Lower lobe of right lung (tissue), 2 donors: ENCODE measurements around the gene SESTD1. TPM values are rescaled to one million over a fixed set of nuclear protein-coding genes. Genes with fewer than 3 reads are reported as not detected.

ENCODE experiments used
- ATAC-seq, 2 donors: fragments of 200-7000 bp; cut with Tn5 transposase; one replicate each; pipeline ENCODE4 v1.9.1; 2020 to 2022; ENCODE audit warnings: mild to moderate bottlenecking in 2 of 2, moderate library complexity in 2 of 2
- DNase-seq: peaks from one replicate; pipeline ENCODE4 v3.0.0-alpha.2; 2020
- H3K27ac ChIP-seq: fragments of 200-600 bp; one replicate; pipeline ENCODE4 v1.8.0; 2022
- H3K27me3 ChIP-seq: fragments of 200-600 bp; one replicate; pipeline ENCODE4 v1.8.0; 2022; ENCODE audit warnings: low read depth
- H3K36me3 ChIP-seq: fragments of 200-600 bp; one replicate; pipeline ENCODE4 v1.8.0; 2022; ENCODE audit warnings: mild to moderate bottlenecking
- H3K4me1 ChIP-seq: fragments of 200-600 bp; one replicate; pipeline ENCODE4 v1.8.0; 2022
- H3K4me3 ChIP-seq: fragments of 200-600 bp; one replicate; pipeline ENCODE4 v1.8.0; 2022; ENCODE audit warnings: mild to moderate bottlenecking
- H3K9me3 ChIP-seq: fragments of 200-600 bp; one replicate; pipeline ENCODE4 v1.8.0; 2022
- intact Hi-C: fragments of 100-400 bp; cut with DNase I; formaldehyde crosslinking; loops from one replicate; pipeline ENCODE4 v1.11.0; 2022
- total RNA-seq: library from RNA; stranded (reverse); fragmentation: NEBNext Ultra II Directional; extraction: Animal tissue kit (Norgen Biotek cat#: 25700); gene quantifications from one replicate; pipeline ENCODE4 v1.2.1, GENCODE V29; 2021
- TF ChIP-seq, protein P1 (sequence below): fragments of 200-600 bp; IDR thresholded peaks from one replicate; pipeline ENCODE4 v1.8.0; 2022; ENCODE audit warnings: antibody characterized with exemption, mild to moderate bottlenecking
- donor health status: DM: no; HTN: yes; CAD: no; lungs with severe emphysema.

Gene SESTD1
- total RNA-seq, 1 donor from 2014 or later, result 107 TPM

DNA sequence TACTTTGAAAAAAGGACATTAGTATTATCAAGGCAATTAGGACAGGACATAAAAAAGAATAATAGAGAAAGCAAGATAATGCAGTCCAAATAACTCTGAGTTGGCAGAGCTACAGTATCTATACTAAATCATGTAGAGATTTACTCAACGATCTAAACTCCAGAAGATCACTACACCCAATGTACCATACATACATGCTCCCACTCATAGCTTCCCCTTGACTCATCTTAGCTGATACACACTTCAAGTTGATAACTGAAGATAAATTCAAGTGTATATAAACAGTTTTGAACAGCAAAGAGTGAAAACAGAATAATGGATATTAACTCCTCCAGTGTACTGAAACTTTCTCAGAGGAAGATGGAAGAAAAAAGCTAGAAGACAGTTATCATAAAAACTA lies 78.5 kb downstream of the SESTD1 start:
- ATAC-seq (peak in 1 of 2 donors; percentile 28), DNase-seq (no peak)
- Histone ChIP-seq H3K4me1 (peaks cover 4% of the 10 kb centered on the region), H3K27ac (no peak overlapping the region), H3K27me3 (no peaks in the 10 kb centered on the region), H3K4me3 (no peak overlapping the region), H3K36me3 (peaks cover 3% of the 10 kb centered on the region), H3K9me3 (peaks cover 6% of the 10 kb centered on the region)
- TF ChIP-seq, protein P1, sequence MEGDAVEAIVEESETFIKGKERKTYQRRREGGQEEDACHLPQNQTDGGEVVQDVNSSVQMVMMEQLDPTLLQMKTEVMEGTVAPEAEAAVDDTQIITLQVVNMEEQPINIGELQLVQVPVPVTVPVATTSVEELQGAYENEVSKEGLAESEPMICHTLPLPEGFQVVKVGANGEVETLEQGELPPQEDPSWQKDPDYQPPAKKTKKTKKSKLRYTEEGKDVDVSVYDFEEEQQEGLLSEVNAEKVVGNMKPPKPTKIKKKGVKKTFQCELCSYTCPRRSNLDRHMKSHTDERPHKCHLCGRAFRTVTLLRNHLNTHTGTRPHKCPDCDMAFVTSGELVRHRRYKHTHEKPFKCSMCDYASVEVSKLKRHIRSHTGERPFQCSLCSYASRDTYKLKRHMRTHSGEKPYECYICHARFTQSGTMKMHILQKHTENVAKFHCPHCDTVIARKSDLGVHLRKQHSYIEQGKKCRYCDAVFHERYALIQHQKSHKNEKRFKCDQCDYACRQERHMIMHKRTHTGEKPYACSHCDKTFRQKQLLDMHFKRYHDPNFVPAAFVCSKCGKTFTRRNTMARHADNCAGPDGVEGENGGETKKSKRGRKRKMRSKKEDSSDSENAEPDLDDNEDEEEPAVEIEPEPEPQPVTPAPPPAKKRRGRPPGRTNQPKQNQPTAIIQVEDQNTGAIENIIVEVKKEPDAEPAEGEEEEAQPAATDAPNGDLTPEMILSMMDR, result no peak
- intact Hi-C loops, result no loop called here

DNA sequence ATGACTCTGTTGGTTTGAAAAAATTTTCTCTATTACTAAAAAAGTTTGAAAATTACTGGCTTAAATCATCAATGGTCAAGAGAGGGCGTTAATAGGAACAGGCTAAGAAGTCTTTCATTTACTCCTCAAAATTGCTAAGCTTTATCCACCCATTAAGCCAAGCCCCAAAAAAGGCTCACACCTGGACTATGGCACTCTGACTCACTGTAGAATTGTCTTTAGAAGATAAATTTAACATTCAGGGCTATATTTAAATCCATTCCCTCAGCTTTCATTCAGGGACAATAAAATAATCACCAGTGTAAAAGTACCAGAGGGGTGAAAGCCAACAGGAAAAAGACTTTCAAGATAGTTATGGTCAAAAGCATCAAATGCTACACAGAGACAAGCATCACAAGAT lies 80.0 kb downstream of the SESTD1 start:
- no peak overlapping the region for H3K4me3 ChIP-seq
- intact Hi-C loops, result no loop called here
- peaks cover 9% of the 10 kb centered on the region for H3K36me3 ChIP-seq
- H3K9me3 ChIP-seq, result peaks cover 6% of the 10 kb centered on the region
- H3K27ac ChIP-seq, result no peak overlapping the region
- no peak for ATAC-seq
- TF ChIP-seq, protein P1, result no peak
- H3K27me3 ChIP-seq, result no peaks in the 10 kb centered on the region
- H3K4me1 ChIP-seq, result peaks cover 4% of the 10 kb centered on the region
- no peak for DNase-seq

DNA sequence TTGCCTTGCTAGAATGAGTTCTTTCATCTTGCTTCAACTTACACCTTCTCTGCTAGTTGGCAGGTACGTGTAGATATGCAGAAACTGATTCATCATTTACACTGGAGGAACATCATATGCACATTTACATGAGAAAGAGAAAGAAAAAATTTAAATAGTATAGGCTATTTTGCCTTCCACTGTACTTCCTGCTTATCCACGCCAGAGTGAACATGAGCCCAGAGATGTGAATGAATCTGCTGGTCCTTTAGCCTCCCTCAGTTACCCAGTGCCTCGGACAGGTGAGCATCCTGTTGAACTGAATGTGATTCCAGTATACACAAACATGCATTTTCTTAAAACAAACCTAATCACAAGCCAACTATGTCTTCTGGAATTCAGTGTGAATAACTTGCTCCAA lies 83.6 kb downstream of the SESTD1 start:
- Histone ChIP-seq H3K27ac (no peak overlapping the region), H3K36me3 (peaks cover 14% of the 10 kb centered on the region), H3K4me3 (no peak overlapping the region), H3K4me1 (peaks cover 4% of the 10 kb centered on the region), H3K27me3 (no peaks in the 10 kb centered on the region), H3K9me3 (no peaks in the 10 kb centered on the region)
- DNase-seq (no peak), ATAC-seq (no peak)
- TF ChIP-seq, protein P1, result no peak
- intact Hi-C loops, result no loop called here

DNA sequence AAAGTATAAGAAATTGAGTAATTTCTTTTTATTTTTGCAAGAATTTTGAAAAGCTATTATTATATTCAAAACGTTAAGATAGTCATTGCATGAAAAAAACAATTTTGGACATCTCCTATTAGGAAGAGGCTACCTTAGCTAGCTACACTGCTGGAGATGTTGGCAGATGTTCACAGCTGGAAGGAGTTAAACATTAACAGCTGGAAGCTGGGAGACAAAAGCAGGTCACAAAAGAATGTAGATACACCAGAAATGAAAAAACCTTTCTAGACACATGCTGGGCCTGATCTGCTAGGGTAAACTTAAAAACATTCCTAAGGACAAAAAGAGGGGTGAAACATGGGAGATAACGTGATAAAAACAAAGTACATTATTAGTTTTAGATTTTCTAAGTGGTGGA lies 84.4 kb downstream of the SESTD1 start:
- Histone ChIP-seq H3K36me3 (peaks cover 22% of the 10 kb centered on the region), H3K27ac (no peak overlapping the region), H3K27me3 (no peaks in the 10 kb centered on the region), H3K9me3 (no peaks in the 10 kb centered on the region), H3K4me3 (no peak overlapping the region), H3K4me1 (peaks cover 4% of the 10 kb centered on the region)
- ATAC-seq (no peak), DNase-seq (no peak)
- intact Hi-C loops, result no loop called here
- TF ChIP-seq, protein P1, result no peak

DNA sequence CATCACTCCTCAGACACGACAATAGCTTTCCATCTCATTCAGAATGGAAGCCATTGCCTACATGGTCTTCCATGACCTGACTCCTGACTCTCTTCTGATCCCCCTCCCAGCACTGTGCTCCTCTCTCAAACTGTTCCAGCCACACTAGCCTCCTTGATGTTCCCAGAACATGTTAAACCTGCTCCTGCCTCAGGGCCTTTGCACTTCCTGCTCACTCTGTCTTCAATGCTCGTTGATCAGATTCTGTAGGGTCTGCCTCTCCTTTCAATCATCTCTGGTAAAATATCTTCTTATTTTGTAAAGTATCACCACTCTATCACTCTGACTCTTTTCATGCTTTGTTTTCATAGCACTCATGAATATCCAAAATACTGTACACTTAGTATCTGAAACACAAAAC lies 84.9 kb downstream of the SESTD1 start:
- no peaks in the 10 kb centered on the region for H3K27me3 ChIP-seq
- H3K4me3 ChIP-seq, result no peak overlapping the region
- no peaks in the 10 kb centered on the region for H3K9me3 ChIP-seq
- no peak for DNase-seq
- intact Hi-C loops, result no loop called here
- TF ChIP-seq, protein P1, result no peak
- ATAC-seq, result no peak
- H3K27ac ChIP-seq, result no peak overlapping the region
- peaks cover 4% of the 10 kb centered on the region for H3K4me1 ChIP-seq
- peaks cover 27% of the 10 kb centered on the region for H3K36me3 ChIP-seq

DNA sequence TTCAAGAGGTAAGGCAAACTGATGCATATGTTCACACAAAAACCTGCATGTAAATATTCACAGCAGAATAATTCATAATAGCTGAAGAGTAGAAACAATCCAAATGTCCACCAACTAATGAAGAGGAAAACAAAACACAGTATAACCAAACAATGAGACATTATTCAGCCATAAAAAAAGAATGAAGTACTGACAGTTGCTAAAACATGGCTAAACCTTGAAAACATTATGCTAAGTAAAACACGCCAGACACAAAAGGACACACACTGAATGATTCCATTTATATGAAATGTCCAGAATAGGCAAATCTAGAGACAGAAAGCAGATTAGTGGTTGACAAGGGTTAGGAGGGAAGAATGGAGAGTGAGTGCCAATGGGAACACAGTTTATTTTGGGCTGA lies 86.9 kb downstream of the SESTD1 start:
- Histone ChIP-seq H3K27me3 (no peaks in the 10 kb centered on the region), H3K27ac (no peak overlapping the region), H3K9me3 (no peaks in the 10 kb centered on the region), H3K4me1 (no peaks in the 10 kb centered on the region), H3K36me3 (peaks cover 37% of the 10 kb centered on the region), H3K4me3 (no peak overlapping the region)
- DNase-seq (no peak), ATAC-seq (no peak)
- intact Hi-C loops, result no loop called here
- TF ChIP-seq, protein P1, result no peak
